GM12872 (cell line): ENCODE measurements around the gene NCS1.

Experiments used
- TF ChIP-seq, protein P1 (sequence below): IDR thresholded peaks from 3 replicates; pipeline ENCODE4 v1.5.1; 2011; ENCODE audit warnings: low read depth, mild to moderate bottlenecking, low read length, moderate library complexity; ENCODE audit not compliant: insufficient read depth

Gene NCS1

DNA sequence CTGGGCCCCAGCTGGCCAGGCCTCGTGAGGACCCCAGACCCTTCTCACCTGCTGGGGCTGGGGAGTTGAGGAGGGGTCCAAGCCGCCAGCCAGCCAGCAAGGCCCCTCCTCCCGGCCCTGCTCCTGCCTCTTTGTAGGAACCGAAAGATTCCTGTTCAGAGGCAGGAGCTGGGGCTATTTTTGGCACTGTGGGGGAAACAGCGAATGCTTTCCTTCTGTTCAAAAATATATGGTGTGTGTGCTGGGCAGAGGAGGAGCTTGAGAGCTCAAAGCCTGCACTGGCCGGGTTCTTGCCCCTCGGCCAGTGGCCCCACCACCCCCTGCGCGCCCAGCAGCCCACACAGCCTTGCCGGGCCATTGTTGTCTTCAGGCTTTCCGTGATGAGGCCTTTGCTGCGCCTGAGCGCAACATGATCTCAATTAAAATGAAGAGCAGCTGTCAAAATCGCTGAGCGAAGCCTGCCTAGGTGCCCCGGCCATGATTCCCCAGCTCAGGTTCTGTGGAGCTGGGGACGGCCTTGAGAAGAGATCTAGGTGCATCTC, 13.4 kb downstream of the NCS1 start:
- TF ChIP-seq, protein P1, sequence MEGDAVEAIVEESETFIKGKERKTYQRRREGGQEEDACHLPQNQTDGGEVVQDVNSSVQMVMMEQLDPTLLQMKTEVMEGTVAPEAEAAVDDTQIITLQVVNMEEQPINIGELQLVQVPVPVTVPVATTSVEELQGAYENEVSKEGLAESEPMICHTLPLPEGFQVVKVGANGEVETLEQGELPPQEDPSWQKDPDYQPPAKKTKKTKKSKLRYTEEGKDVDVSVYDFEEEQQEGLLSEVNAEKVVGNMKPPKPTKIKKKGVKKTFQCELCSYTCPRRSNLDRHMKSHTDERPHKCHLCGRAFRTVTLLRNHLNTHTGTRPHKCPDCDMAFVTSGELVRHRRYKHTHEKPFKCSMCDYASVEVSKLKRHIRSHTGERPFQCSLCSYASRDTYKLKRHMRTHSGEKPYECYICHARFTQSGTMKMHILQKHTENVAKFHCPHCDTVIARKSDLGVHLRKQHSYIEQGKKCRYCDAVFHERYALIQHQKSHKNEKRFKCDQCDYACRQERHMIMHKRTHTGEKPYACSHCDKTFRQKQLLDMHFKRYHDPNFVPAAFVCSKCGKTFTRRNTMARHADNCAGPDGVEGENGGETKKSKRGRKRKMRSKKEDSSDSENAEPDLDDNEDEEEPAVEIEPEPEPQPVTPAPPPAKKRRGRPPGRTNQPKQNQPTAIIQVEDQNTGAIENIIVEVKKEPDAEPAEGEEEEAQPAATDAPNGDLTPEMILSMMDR: no peak

DNA sequence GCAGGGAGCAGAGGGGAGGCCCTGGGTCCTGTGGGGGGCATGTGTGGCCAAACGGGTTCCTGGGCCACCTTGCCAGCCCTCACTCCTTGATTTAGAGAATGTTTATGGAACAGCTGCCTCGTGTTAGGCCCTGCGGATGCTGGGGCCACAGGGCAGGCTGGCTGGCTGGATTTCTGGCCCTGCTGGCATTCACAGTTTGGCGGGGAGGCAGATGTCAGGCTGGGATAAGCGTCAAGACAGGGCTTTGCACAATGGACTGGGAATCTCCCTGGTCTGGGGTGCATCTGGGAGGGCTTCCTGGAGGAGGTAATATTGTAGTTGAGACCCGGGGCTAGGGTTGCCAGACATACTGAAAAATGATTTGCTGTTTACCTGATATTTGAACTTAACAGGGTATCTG, 13.8 kb downstream of the NCS1 start:
- TF ChIP-seq, protein P1: no peak

DNA sequence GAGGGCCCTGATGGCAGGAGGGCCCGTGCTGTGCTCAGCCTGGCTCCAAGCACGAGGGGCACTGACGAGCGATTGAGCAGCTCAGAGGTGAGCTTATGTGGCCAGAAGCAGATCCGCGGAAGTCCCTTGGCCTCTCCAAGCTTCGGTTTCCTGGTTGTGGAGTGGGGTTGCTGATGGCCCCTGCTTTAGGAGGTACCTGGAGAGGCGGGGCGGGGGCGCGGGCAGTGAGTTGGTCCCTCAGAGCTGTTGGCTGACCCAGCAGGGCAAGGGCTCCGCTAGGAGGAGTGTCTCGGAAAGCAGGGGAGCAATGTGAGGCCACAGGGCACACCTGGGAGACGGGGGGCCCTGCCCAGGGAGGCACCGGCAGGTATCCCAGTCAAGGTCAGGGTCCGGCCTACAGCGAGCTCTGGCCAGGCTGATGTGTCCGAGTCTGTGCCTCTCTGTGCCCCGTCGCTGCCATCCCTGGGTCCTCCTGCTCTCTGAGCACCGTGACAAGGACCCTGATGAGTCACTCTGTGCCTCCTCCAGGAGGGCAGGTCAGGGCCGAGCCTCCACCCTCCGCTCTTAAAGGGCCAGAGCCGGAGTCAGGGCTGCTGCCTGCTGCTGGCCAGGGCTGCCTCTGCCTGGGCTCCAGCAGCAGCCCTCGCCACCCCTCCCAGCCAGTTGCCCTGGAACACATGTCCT, 14.8 kb downstream of the NCS1 start:
- TF ChIP-seq, protein P1: no peak

DNA sequence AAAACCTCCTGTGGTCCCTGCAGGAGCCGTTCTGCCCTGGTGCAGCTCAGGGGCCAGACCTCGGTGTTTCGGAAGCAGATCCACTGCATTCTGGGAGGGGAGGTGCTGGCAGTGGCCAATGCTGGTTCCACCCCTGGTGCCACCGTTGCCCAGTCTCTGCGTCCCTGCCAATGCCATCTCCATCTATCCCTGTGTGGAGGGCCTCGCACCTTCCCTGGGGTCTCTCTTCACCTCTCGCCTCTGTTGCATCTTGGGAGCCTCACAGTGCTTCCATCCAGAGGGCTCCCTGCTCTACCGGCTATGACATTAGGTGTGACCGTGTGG, 15.3 kb downstream of the NCS1 start:
- TF ChIP-seq, protein P1: no peak

DNA sequence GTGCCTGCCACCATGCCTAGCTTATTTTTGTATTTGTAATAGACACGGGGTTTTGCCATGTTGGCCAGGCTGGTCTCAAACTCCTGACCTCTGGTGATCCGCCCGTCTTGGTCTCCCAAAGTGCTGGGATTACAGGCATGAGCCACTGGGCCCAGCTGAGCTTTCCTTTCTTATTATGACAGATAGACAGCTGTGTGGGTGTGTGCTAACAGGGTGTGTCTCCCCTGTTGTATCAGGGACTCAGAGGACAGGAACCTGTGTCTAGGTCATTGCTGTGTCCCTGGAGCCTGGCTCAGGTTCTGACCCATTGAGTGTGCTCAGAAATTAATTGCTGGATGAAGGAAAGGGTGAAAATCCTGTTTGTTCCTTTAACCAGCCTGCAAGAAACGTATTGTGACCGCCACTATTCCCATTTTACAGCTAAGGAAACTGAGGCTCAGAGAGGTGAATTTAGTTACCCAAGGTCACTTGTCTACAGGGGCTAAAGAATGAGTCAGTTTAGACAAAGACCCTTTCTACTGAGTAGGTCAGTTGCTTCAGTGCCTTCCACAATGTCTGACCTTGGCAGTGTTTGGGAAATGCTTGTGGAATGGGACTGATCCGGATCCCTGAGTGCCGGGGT, 16.8 kb downstream of the NCS1 start:
- TF ChIP-seq, protein P1: no peak

DNA sequence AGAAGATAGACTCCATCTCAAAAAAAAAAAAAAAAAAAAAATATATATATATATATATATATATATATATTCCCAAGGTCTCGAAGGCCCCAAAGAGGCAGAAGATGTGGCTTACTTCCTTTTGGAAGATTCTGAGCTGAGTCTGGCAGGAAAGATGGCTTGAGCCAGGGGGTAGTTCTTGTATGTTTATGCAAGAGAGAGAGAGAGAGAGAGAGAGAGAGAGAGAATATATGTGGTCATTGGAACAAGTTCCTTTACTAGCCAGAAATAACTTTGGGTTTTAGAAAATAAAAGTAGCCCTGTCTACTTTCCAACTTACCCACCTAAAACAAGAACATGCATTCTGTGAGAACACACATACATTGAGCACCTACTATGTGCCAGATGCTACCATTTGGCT, 17.6 kb downstream of the NCS1 start:
- TF ChIP-seq, protein P1: no peak

DNA sequence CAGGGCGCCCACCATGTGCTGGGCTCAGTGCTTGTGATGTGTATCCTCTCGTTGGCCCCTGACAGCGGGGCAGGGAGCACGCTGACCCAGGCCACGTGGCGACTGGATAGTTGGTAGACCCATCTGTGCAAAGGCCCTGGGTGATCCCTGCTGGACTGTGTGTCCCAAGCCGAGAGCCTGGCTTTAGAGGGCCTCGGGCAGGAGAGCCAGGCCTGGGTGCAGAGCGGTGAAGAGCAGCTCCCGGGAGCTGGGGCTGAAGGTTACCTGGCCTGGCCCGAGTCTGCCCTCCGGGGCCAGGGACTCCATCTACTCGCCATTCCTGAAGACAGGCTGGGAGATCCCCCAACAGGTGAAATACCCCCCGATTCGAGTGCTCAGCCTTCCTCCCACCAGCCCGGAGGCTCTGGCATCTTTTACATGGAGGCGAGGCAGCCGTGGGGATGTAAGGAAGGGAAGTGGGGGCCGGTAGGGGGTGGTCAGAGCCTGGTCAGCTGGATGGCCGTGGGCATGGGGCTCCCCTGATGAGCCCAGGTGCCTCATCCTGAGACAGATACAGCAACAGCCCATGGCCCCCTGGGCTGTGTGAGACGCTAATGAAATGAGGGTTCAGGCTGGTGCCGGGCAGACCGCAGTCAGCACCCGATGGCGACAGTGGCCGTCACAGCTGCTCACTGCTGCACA, 19.0 kb downstream of the NCS1 start:
- TF ChIP-seq, protein P1: no peak
